Stimulated activated CD4-positive, alpha-beta T cell treated with anti-CD3 and anti-CD28 coated beads, Interleukin-1b, Interleukin-23, amount 100 ng/mL, for 4 hours (primary cell): ENCODE results near the gene TMEM30A.

Experiments used
- DNase-seq, 2 donors: peaks; one replicate each; pipeline ENCODE4 v3.0.0-alpha.2; 2020; ENCODE audit warnings: low read depth in 2 of 2

TMEM30A gene

GRCh38 chr6:75262716-75263400, 21.7 kb downstream of the TMEM30A start:
- DNase-seq, result no peak

GRCh38 chr6:75261299-75261698, 23.3 kb downstream of the TMEM30A start:
- no peak for DNase-seq

- DNase-seq, result no peak
Observed at GRCh38 chr6:75257343-75258087, 27.1 kb downstream of the TMEM30A start.

GRCh38 chr6:75250552-75250951, 34.0 kb downstream of the TMEM30A start:
- no peak for DNase-seq

GRCh38 chr6:75249837-75250236, 34.8 kb downstream of the TMEM30A start:
- DNase-seq, result no peak

GRCh38 chr6:75246386-75246785, 38.2 kb downstream of the TMEM30A start:
- no peak for DNase-seq

GRCh38 chr6:75244063-75244584, 40.5 kb downstream of the TMEM30A start:
- no peak for DNase-seq

GRCh38 chr6:75243333-75244062, 41.1 kb downstream of the TMEM30A start, which contains the start of gene COX7A2:
COX7A2 (minus strand) TSS chr6:75243801; CDS start chr6:75243734, 67 bp downstream.
- peak; percentile 63 to 67 for DNase-seq

- DNase-seq, result no peak
Observed at GRCh38 chr6:75236630-75237029, 48.0 kb downstream of the TMEM30A start.

- DNase-seq, result no peak
Observed at GRCh38 chr6:75235271-75235670, 49.3 kb downstream of the TMEM30A start.

- DNase-seq, result no peak
Observed at GRCh38 chr6:75234126-75234865, 50.3 kb downstream of the TMEM30A start.

GRCh38 chr6:75233092-75233615, 51.4 kb downstream of the TMEM30A start:
- DNase-seq, result no peak

- DNase-seq, result no peak
Observed at GRCh38 chr6:75230484-75231325, 53.9 kb downstream of the TMEM30A start.

- DNase-seq, result no peak
Observed at GRCh38 chr6:75224303-75224926, 60.2 kb downstream of the TMEM30A start.

- no peak for DNase-seq
Observed at GRCh38 chr6:75223428-75223827, 61.2 kb downstream of the TMEM30A start.

GRCh38 chr6:75222261-75222660, 62.3 kb downstream of the TMEM30A start:
- no peak for DNase-seq

- no peak for DNase-seq
Observed at GRCh38 chr6:75221116-75221515, 63.5 kb downstream of the TMEM30A start.

GRCh38 chr6:75220357-75220756, 64.2 kb downstream of the TMEM30A start:
- no peak for DNase-seq

- no peak for DNase-seq
Observed at GRCh38 chr6:75219263-75219662, 65.3 kb downstream of the TMEM30A start.

- no peak for DNase-seq
Observed at GRCh38 chr6:75217193-75217592, 67.4 kb downstream of the TMEM30A start.
